GM18498 (cell line): ENCODE data around the gene GPATCH2.

Source experiments
- ATAC-seq: cut with Tn5 transposase; IDR thresholded peaks from one replicate; pipeline ENCODE4 v1.9.1; 2021; ENCODE audit warnings: mild to moderate bottlenecking, moderate library complexity; ENCODE audit not compliant: unreplicated experiment

The GPATCH2 gene

DNA sequence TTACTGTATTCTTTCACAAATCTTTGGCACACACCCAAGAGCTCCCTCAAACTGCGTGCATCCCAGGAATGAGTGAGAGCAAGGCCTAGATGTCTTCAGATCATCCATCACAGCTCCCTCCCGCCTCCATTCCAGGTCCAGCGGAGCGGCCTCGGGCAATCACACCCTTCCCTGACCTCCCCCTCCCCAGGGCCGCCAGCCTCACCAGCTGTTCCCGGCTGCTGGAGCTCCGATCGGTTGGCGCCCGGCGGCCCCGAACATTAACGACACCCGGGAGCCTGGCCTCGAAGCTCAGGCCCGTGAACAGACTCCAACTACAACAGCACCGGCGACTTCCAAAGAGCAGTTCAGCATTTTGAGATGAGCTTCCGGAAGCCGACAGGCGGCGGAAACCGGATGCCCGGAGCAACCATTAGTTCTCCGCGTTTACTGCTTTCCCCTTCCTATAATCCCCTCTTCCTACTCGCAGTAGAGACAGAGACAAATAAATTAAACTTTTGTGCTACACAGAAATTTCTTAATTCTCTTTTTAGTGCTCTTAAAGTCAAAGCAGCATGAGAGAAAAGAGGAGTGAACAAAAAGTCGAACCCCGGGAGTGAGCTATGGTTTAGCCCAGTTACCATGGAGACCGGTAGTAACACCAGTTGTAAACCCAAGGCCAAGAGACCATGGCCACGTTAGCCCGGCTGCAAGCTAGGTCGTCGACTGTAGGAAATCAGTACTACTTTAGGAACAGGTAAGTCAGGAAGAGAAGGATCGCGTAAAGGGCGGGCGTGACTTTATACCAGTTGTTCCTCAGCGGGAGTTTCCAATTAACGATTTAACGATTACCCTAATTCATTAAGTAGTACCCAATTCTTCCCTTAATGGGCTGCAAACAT is at the start of gene GPATCH2, which contains the start of gene SPATA17:
Gene GPATCH2, minus strand, starts transcription at position 380 of the 881 bp plus-strand sequence. Its CDS starts 119 bp downstream, at position 261.
Gene SPATA17, plus strand, starts transcription at position 634 of the 881 bp plus-strand sequence. Its CDS starts 35 bp downstream, at position 669.
- ATAC-seq: peak; percentile 99

DNA sequence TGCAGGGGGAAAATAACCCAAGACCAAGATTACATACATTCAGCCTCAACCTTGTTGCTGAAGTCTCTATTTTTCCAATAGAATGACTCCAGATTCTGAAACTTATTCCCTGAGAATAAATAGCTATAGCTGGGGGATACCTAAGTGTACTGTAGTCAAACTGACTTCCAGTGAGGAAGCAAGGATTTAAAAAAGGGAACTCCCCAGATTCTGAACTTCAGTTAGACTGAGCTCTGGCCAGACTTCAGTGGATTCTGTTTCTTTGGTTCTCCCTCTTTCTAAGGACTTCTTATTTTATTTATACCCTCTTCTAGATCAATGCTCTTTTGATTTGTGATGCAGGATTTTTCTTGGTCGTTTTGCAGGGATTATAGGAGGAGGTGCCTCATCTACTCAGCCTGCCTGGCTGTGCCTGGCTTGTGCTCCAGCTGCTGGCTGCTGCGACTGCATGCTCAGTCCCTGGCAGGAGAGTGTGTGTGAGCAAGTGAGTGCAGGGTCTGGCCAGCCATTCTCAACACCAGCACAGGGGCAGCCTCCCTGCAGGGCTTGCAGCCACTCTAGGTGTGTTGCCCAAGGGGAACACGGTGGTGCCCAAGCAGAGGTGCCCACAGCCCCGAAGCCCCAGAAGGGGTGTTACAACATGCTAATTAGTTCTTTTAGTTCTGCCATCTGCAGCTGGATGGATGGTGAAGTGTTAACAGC is 43.3 kb upstream of the GPATCH2 start:
- ATAC-seq: no peak

DNA sequence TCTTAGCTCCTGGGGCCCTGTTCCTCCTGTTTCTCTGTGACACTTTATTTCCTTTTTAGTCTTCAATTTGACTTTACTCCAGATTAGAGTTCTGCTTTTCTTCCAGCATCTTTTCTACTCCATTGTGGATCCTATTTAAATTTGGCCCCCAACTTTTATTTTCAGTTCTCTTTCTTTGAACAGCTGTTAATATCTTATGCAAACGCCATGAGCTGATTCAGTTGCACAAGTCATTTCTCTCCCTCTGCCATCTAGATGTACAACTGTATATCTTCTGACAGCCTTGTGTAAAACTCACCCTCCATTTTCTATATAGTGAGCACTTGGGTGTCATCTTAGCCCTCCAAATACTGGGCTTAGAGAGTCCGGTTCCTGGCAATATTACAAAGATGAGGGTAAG is 42.5 kb upstream of the GPATCH2 start:
- peak; percentile 69 for ATAC-seq

DNA sequence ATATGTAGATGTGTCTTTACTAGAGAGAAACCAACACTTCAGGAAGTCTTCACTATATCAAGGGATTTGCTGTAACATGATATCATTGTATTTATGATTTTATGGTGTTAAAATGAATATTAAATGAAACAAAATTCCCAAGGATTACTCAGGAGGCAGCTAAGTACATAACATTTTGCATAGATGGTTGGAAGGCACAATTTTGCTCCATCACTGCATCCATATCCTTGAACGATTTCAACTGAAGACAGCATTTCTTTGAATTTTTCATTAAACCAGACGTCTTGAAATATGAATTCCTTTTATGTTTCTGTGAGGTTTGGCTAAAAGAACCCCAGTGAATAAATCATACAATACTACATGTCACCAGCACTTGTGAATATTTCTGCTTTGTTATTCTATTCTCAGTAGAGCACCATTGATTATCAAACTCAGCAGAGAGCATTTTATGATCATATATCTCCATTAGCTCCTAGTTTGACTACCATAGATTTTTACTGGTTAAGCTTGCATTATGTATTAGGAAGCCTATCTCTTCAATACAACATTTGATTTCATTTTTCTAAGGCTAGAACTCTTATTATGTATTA is 37.6 kb upstream of the GPATCH2 start:
- no peak for ATAC-seq

DNA sequence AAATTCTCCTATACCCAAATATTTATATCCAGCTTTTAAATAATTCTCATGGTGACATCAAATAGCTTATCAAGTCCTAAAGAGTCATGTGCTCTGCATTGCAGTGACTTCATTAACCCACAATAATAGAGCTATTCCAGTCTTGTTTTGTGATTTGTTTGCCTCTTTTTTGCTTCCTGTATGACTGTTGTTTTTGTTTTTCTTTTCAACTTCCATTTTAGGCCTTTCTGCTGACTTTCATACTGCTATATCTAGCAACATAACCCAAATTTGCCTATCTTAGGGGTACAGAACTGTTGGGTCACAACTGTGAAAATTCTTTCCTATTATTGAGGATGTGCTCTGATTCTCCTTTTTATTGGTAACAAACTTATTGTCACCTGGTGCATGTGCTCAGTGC is 30.5 kb upstream of the GPATCH2 start:
- no peak for ATAC-seq

DNA sequence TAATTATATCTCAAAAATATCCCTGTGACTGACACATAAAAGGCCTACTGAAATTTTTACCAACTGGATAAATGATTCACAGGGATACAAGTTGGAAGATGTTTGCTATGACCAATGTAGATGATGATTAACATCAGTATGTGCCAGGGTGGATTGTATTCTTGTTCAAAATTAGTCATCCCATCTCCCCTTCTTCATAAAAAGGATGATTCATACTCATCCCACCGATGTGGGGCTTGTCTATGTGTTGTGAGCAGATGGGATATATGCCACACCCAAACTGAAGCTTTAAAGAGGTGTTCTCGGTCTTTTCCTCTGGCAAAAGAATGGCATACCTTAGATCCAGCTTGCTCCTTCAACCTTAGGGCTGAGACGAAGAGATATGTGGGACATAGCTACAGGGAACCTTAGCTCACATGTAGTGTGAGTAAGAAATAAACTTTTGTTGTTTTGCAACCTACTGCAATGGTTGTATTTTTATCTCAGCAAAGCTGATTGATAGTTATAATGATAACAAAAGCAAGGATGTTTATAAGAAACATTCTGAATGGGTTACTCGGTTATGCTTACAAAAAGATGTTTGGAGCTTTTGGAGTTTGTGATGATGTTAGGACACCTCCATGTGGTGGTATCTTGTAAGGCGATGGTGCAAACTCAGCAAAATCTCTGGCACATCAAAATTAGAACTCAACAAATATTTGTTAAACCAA is 29.6 kb upstream of the GPATCH2 start:
- peak; percentile 73 for ATAC-seq

DNA sequence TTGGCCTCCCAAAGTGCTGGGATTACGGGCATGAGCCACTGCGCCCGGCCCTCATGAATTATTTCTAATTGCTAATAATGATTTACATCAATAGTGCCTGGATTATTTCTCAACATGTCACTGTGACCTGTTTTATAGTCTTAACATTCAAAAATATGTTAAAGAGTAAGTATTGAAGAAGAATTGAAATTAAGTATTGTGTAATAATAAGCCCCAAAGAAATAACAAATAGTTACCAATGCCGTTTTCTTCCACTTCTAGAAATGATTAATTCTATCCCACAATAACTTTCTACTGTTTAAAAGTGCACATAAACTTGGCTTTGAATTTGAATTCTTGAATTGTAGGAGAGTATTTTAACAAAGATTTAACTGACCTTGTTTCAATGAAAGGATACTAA is 19.8 kb upstream of the GPATCH2 start:
- ATAC-seq: no peak

DNA sequence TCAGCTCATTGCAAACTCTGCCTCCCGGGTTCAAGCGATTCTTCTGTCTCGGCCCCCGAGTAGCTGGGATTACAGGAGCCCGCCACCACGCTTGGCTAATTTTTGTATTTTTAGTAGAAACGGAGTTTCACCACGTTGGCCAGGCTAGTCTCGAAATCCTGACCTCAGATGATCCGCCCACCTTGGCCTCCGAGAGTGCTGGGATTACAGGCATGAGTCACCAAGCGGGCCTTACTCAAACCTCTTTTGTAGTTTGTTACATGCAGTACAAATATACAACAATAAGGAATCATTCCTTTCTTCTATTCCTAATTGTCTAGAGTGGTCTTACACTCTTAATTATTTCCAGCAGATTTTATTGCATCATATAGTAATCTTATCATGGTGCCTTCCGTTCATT is 16.9 kb upstream of the GPATCH2 start:
- no peak for ATAC-seq

DNA sequence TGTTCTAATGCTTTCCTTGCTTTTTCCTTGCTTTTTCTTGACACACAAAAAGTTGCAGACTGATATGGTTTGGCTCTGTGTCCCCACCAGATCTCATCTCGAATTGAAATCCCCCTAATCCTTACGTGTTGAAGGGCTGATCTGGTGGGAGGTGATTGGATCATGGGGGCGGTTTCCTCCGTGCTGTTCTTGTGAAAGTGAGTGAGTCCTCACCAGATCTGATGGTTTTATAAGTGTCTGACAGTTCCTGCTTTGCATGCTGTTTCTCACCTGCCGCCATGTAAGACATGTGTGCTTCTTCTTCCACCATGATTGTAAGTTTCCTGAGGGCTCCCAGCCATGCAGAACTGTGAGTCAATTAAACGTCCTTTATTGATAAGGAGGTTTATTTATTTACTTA is 11.6 kb upstream of the GPATCH2 start:
- no peak for ATAC-seq

DNA sequence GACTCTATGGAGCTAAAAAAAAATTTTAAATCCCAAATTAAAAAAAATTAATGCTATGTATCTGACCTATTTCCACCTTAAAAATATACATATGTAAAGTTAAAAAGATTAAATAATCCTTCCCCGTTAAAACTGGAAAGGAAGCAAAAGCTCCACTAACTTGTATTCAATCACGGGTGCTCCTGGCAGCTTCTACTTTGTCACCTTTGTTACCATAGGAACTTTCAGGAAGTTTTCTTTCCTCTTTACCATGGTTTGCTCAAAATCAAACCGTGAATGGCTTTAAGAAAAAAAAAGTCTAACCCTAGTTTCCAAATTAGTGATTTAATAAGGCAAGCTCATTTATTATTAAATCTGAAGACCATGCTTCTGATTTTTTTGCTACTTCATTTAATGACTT is 3.5 kb downstream of the GPATCH2 start:
- ATAC-seq: no peak

DNA sequence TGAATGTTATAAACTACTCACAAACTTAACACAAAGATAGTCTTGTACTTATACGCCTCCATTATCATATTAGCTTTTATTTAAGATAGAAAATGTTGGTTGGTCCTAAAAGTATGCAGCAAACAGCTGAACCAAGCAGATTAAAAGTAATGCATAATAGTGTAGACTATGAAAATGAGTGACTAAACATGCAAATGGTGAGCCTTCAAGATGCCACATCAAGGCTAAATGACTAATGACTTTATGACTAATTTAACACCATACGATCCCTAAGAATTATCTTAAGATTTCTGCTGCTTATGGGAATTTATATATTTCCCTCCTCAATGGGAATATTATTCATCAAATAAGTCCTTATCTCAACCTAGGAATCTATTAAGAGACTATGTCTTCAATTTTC is 4.6 kb downstream of the GPATCH2 start:
- ATAC-seq: no peak

DNA sequence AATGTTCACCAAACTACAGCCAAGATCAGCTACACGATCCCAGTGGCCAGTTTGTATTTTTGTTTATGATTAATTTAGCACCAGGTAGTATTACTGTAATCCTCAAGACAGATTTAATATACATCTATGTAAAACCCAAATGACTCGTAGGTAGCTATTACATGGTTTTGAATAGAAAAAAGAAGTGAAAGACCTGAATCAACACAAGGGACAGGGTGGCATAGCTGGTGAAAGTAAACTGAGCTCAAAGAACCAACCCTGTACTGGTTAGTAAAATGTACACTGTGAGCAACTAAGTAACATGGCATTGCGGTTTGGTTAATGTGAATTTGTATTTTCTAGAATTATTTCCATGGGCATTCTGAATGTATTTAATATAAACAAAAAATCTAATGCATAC is 8.8 kb downstream of the GPATCH2 start:
- peak; percentile 30 for ATAC-seq

DNA sequence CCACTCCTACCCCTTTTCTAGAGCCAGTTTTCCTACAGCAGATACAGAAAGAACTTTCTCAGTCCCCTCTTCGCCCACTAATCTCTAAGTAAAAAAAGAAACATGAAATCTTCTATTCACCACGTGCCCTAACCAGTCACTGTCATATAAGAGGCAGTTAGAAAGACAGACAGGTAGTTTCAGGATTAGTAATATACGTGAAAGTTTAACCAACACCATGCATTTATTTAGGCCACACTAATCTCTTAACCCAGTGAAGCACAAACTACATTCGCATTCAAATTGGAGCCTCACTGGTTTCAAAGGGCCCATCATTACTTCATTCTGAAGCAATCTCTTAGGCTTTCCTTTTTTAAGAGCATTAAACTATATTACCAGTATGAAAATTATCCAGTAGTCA is 10.1 kb downstream of the GPATCH2 start:
- ATAC-seq: peak; percentile 100

DNA sequence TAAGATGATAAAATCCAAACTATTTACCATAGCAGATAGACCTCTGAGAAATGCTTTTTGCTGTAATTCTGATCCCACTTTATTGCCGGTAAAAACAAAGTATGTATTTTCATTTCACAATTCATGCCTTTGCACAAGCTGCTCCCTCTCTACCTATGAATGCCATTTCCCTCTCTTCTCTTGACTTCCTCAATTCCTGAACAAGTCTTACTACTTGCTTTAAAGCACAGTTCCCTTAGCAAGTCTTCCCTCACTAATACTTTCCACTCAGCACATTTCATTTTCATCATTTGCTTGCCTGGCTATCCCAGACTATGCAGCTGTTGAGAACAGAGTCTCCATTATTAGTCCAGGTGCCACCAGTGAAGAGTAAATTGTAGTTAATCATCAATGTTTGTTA is 13.8 kb downstream of the GPATCH2 start:
- ATAC-seq: no peak

DNA sequence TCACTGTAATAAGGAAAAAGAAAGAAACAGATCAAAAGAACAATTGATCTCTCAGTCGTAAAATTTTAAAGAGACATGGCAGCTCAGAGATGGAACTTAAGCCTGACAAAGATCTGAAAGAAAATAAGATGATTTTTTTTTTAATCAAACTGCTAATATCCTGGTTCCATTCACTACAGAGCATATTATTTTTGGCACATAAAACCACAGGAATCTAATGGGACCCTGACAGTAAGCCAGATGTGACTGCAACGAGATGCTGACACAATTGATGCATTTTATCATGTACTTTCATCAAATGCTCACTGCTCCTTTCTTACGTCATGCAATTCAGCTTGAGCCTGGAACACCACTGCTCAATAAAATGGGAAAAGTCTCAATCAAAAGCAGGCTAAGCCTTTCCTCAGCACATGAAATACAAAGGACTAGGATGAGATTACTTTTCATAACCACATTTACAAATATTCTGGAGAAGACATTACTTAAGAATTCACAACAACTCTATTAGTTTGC is 16.6 kb downstream of the GPATCH2 start:
- no peak for ATAC-seq

DNA sequence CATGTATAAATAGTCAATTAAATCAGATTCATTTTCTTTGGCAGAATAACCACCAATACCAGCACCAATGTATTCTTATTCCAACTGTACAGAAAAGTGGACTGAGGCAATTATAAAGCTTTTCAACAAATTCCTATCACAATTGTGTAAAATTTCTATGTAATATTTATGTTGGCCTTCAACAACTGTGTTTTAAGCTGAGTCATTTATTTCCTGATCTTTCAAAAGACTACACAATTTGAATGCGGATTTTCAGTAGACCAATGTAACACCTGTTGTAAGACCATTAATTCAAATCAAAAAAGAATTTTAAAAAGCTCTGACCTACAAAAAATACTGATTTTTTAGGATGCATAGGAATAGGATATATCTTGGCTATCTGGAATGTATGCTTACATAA is 25.5 kb downstream of the GPATCH2 start:
- no peak for ATAC-seq

DNA sequence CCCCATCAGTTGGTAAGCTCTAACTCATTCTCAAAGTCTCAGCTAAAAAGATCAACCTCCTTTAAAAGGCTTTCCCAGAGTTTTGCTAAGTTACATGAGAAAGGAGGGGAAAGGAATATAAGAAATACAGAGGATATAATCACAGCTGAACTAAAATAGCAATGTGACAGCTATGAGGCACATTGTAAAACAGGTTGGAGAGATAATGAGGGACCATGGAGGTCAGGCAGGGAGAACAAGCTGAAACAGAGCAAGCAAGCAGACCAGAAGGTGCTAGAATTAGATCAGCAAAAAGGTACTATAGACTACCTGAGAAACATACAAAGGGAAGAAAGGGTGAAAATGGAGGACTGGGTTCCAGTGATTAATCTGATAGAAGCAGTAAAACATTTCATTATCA is 28.5 kb downstream of the GPATCH2 start:
- ATAC-seq: no peak

DNA sequence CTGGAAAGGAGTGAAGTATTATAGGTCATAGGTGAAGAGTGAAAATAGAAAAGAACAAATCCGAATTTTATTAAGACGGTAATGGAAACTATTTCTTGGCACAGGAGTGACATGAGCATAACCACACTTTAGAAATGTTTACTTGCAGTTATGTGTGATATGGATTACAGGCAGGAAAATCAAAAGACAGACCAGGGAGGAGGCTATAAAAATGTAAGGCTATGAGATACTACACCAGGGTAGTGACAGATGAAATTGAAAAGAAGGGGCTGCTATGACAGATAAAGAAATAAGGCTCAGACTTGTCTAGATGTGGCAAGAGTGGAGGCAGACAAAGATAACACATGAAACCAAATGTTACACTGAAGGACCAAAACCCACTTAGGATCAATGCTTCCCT is 31.7 kb downstream of the GPATCH2 start:
- no peak for ATAC-seq

DNA sequence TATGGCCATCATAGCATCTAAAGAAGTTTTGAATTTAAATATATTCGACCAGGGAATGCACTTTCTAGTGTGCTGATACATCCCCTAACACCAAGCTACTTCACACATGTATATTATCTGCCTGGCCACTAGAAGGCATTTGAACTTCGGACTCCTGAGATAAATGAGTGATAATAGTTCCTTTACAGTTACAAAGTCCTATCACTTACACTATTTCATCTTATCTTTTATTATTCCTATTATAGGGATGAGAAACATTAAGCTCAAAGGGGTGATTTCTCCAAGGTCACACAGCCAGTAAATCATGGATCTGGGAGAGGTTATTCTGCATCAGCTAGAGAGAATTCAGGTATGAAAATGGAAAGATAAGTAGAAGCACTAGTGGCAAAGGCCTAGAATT is 40.3 kb downstream of the GPATCH2 start:
- no peak for ATAC-seq

DNA sequence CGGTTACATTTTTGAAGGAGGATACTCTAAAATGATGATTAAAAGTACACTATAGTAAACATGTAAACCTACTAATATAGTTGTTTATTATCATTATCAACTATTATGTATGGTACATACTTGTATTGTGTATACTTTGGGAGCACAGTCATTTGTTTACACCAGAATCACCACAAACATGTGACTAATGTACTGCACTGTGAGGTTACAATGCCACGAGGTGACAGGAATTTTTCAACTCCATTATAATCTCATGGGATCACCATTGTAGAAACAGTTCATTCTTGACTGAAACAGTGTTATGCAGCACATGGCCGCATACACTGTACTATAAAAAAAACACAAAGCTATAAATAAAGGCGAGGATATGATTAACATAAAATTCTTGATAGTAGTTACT is 44.3 kb downstream of the GPATCH2 start:
- no peak for ATAC-seq

DNA sequence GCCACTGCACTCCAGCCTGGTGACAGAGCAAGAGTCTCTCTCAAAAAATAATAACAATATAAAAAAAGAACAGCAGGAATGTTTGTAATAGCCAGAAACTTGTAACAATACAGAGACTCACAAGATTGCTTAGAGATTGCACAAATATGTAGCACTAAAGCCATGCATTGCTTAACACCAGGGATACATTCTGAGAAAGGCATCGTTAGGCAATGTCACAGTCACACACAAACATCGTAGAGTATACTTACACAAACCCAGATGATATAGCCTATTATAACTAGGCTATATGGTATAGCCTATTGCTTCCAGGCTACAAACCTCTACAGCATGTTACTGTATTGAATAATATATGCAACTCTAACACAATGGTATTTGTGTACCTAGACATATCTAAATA is 45.3 kb downstream of the GPATCH2 start:
- ATAC-seq: no peak
